ENCODE data around the gene SMAGP.
A peak's percentile ranks its signal among the peaks of the same experiment; 100 is the strongest.
"Not testable (repeated sequence)": the region's sequence is repeated elsewhere in the genome, so short reads cannot be mapped to it uniquely, and the experiment has no call there.

SMAGP gene

GRCh38 chr12:51222461-51222860 is 47.8 kb downstream of the SMAGP start:
- no peak overlapping the region for H3K4me3 ChIP-seq (replicated peaks; ENCODE audit: low read depth, low read length)
- no peak for DNase-seq (ENCODE audit: low read depth)
- TF ChIP-seq, protein P1, sequence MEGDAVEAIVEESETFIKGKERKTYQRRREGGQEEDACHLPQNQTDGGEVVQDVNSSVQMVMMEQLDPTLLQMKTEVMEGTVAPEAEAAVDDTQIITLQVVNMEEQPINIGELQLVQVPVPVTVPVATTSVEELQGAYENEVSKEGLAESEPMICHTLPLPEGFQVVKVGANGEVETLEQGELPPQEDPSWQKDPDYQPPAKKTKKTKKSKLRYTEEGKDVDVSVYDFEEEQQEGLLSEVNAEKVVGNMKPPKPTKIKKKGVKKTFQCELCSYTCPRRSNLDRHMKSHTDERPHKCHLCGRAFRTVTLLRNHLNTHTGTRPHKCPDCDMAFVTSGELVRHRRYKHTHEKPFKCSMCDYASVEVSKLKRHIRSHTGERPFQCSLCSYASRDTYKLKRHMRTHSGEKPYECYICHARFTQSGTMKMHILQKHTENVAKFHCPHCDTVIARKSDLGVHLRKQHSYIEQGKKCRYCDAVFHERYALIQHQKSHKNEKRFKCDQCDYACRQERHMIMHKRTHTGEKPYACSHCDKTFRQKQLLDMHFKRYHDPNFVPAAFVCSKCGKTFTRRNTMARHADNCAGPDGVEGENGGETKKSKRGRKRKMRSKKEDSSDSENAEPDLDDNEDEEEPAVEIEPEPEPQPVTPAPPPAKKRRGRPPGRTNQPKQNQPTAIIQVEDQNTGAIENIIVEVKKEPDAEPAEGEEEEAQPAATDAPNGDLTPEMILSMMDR (IDR thresholded peaks at IDR 0.05; ENCODE audit: low read length, missing control alignments), result no peak

GRCh38 chr12:51219857-51220256 is 50.4 kb downstream of the SMAGP start:
- not testable (repeated sequence) for H3K4me3 ChIP-seq (replicated peaks; ENCODE audit: low read depth, low read length); DNase-seq (ENCODE audit: low read depth)

- TF ChIP-seq, protein P1 (IDR thresholded peaks at IDR 0.05; ENCODE audit: low read length, missing control alignments), result no peak
- no peak for DNase-seq (ENCODE audit: low read depth)
- no peak overlapping the region for H3K4me3 ChIP-seq (replicated peaks; ENCODE audit: low read depth, low read length)
These were observed 50.9 kb downstream of the SMAGP start for GRCh38 chr12:51219322-51219721.

DNA sequence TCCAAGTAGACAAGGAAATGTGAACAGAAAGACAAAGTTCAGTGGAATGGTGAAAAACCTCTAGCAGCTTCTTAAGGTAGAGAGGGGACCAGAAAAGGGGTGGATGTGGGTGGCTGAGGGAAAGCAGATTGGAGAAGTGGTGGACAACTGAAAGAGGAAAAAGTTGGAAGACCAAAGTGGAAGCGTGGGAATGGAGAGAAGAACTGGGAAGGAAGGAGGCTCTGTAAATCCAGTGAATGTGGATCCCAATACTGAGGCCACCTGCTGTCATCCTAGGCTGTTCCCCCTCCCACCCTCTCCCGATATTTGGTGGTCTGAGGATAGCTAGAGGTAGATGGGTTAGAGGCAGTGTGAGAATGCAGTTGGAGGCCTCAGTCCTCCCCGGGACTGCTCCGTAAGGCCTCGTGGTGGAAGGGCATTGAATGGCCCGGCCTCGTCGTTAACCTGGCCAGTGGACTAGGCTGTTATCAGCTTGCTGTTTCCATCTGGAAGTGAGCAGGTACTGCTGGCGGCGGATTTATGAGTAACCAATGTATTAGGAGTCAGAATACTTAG is 51.5 kb downstream of the SMAGP start:
- DNase-seq (ENCODE audit: low read depth), result no peak
- TF ChIP-seq, protein P1 (IDR thresholded peaks at IDR 0.05; ENCODE audit: low read length, missing control alignments), result no peak
- H3K4me3 ChIP-seq (replicated peaks; ENCODE audit: low read depth, low read length), result peak overlapping the region; percentile 76

GRCh38 chr12:51217968-51218606 is 52.1 kb downstream of the SMAGP start, which contains the start of gene POU6F1:
POU6F1 (minus strand) TSS chr12:51218062; CDS start chr12:51206836, 11,226 bp downstream.
- peak; percentile 79 for DNase-seq (ENCODE audit: low read depth)
- TF ChIP-seq, protein P1 (IDR thresholded peaks at IDR 0.05; ENCODE audit: low read length, missing control alignments), result peak; percentile 47
- peak within 1 kb of the TSS; percentile 76 for H3K4me3 ChIP-seq (replicated peaks; ENCODE audit: low read depth, low read length)

- peak; percentile 15 for DNase-seq (ENCODE audit: low read depth)
- peak overlapping the region; percentile 76 for H3K4me3 ChIP-seq (replicated peaks; ENCODE audit: low read depth, low read length)
- TF ChIP-seq, protein P1 (IDR thresholded peaks at IDR 0.05; ENCODE audit: low read length, missing control alignments), result no peak
These were observed 52.9 kb downstream of the SMAGP start for GRCh38 chr12:51217133-51217967.

DNA sequence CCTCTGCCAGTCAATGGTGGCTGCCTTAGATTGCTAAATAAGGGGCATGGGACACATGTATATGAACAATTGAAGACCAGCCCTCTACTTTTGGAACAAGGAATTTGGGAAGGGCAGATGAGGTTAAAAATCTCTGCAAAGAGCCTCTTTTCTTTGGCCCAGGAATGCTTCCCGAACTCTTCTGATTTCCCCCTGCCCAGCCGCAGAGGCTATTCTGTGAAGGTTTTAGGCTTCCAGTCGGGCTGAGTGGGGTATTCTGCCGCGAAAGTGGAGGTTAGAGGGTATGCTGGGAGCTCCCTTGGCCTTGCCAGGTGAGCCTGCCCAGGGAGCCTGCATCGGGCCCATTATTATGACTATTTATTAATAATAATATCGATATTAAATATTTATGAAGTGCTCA is 53.6 kb downstream of the SMAGP start:
- TF ChIP-seq, protein P1 (IDR thresholded peaks at IDR 0.05; ENCODE audit: low read length, missing control alignments), result no peak
- H3K4me3 ChIP-seq (replicated peaks; ENCODE audit: low read depth, low read length), result peak overlapping the region; percentile 76
- no peak for DNase-seq (ENCODE audit: low read depth)

Data from fibroblast of pulmonary artery (primary cell).